ENCODE results near the gene BTG1.

DNA sequence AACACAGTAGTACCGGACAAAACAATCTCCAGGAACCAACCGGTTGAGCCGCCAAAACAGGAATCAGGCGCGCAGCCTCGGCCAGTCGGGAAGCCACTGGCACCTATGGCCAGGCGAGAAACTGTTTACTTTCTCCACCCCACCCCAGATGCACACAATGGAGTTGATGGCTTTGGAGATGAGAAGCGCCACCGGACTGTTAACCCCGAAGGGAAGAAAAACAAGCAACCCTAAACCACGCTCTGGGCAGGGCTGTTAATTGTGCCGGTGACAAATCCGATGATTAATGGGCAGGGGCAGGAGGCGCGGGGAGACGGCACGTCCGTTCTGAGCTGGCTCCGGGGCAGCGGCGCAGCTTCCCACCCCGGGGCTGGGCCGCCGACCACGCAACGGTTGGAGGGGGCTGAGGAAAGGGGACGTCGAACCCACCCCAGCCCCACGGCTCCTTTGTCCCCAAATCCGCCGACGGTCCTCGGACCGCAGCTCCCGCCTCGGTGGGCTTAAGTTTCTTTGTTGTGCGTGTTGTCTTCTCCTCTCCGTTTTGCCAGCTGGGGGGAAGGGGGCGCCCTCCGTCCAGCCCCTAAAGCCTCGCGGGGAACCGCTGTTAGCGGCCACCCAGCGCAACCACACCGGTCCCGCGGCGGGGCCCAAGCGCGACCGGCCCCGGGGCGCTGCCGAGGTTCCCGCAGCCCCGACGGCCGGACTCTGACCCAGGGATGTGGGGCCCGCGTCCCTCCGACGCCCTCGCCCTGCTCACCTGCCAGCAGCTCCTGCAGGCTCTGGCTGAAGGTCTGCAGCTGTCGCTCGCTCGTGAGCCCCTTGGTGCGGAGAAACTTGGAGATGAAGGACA, 790 bp downstream of the BTG1 start:
- TF ChIP-seq, protein P1, sequence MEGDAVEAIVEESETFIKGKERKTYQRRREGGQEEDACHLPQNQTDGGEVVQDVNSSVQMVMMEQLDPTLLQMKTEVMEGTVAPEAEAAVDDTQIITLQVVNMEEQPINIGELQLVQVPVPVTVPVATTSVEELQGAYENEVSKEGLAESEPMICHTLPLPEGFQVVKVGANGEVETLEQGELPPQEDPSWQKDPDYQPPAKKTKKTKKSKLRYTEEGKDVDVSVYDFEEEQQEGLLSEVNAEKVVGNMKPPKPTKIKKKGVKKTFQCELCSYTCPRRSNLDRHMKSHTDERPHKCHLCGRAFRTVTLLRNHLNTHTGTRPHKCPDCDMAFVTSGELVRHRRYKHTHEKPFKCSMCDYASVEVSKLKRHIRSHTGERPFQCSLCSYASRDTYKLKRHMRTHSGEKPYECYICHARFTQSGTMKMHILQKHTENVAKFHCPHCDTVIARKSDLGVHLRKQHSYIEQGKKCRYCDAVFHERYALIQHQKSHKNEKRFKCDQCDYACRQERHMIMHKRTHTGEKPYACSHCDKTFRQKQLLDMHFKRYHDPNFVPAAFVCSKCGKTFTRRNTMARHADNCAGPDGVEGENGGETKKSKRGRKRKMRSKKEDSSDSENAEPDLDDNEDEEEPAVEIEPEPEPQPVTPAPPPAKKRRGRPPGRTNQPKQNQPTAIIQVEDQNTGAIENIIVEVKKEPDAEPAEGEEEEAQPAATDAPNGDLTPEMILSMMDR (conservative IDR thresholded peaks at IDR 0.05; ENCODE audit: low read length), result peak; percentile 71
- no peak for TF ChIP-seq EZH2phosphoT487 (IDR thresholded peaks at IDR 0.05; ENCODE audit: borderline replicate concordance, low read depth, low read length)
